SK-N-MC (cell line): ENCODE results near the gene BATF3.

Experiments
- DNase-seq: peaks from one replicate; pipeline ENCODE4 v3.0.0-alpha.2; 2011; ENCODE audit warnings: low read depth, low spot score
- H3K27ac ChIP-seq: fragments of 200-600 bp; sonication (generic); 2 replicates; pipeline ENCODE4 v1.5.1; 2016; ENCODE audit warnings: mixed run types
- H3K36me3 ChIP-seq: fragments of 200-600 bp; sonication (generic); 2 replicates; pipeline ENCODE4 v1.6.1; 2017; ENCODE audit warnings: antibody characterized with exemption, low read length, mixed read lengths; ENCODE audit not compliant: insufficient read depth
- H3K4me3 ChIP-seq: fragments of 200-600 bp; sonication (generic); 2 replicates; pipeline ENCODE4 v1.5.1; 2016
- H3K9ac ChIP-seq: fragments of 200-600 bp; sonication (generic); 2 replicates; pipeline ENCODE4 v1.8.0; 2017; ENCODE audit warnings: mixed run types, mixed read lengths; ENCODE audit not compliant: insufficient read length
- H3K9me3 ChIP-seq: fragments of 200-600 bp; sonication (generic); 2 replicates; pipeline ENCODE4 v1.6.1; 2017; ENCODE audit warnings: low read depth, mild to moderate bottlenecking, antibody characterized with exemption, low read length, moderate library complexity, mixed read lengths
- EZH2 ChIP-seq: fragments of 200-600 bp; sonication (generic); IDR thresholded peaks from one replicate; pipeline ENCODE4 v1.6.1; 2017; ENCODE audit warnings: antibody characterized with exemption
- FOXP2 ChIP-seq: optimal IDR thresholded peaks from 2 replicates; pipeline ENCODE3; 2011; ENCODE audit warnings: mild to moderate bottlenecking, moderate library complexity; ENCODE audit not compliant: insufficient read depth; ENCODE audit errors: extremely low read length, control extremely low read depth
- POLR2AphosphoS5 ChIP-seq: IDR thresholded peaks from 2 replicates; pipeline ENCODE4 v1.6.1; 2012; ENCODE audit warnings: mild to moderate bottlenecking, low read depth, low read length, borderline replicate concordance

Gene BATF3

DNA sequence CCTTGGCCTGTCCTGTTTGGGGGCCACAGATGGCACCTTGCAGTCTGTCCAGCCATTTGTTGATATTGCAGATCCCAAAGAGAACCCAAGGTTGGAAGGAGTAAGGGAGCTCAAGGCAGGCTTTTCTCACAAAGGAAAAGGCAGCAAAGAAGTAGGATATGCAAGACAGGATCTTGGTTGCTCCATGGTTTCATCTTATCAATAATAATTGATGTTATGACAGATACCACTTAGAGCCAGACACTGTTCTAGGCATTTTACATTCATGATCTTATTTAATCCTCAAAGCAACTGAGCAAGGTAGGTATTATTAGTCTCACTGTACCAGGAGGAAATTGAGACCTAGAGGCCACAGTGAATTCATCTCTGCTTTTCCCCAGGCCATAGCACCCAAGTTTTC lies 28.8 kb downstream of the BATF3 start:
- Histone ChIP-seq H3K4me3 (no peak overlapping the region), H3K9ac (no peak overlapping the region), H3K9me3 (no peaks in the 10 kb centered on the region), H3K27ac (no peak overlapping the region), H3K36me3 (no peaks in the 10 kb centered on the region)
- DNase-seq = no peak
- TF ChIP-seq POLR2AphosphoS5 (no peak), EZH2 (no peak), FOXP2 (no peak)

DNA sequence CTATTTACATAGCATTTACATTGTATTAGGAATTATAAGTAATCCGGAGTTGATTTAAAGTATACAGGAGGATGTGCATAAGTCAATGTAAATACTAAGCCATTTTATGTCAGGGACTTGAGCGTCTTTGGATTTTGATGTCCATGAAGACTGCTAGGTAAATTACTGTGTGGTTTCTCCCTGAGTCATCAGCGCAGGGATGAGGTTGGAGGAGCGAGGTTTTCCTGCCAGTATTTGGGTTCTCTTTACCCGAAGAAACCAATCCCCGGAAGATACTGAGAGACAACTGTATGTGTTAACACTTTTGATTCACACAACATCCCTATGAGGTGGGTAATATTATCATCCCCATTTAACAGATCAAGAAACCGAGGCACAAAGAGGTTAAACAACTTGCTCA lies 29.3 kb downstream of the BATF3 start:
- Histone ChIP-seq H3K36me3 (no peaks in the 10 kb centered on the region), H3K9ac (no peak overlapping the region), H3K27ac (no peak overlapping the region), H3K9me3 (no peaks in the 10 kb centered on the region), H3K4me3 (no peak overlapping the region)
- no peak for TF ChIP-seq POLR2AphosphoS5
- no peak for TF ChIP-seq FOXP2
- no peak for TF ChIP-seq EZH2
- DNase-seq = no peak

DNA sequence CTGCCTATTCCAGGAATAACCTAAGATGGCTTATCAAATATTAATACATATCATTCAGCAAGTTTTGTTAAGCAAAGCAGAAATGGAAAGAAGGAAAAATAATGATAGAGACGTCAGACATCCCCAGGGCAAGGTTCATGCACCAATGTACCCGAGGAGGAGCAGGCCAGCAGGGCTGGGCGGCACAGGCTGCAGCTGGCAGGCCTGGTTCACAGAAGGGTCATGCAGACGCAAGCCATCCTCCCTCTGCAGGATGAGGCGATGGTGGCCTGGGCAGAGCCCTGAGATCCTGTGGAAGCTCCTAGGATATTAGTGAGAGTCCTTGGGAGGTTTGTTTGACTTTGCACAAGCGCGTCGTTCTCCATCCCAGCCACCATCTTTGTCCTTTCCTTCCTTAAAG lies 30.0 kb downstream of the BATF3 start:
- Histone ChIP-seq H3K36me3 (no peaks in the 10 kb centered on the region), H3K4me3 (no peak overlapping the region), H3K27ac (no peak overlapping the region), H3K9me3 (no peaks in the 10 kb centered on the region), H3K9ac (no peak overlapping the region)
- TF ChIP-seq FOXP2 (no peak), POLR2AphosphoS5 (no peak), EZH2 (no peak)
- DNase-seq = no peak

DNA sequence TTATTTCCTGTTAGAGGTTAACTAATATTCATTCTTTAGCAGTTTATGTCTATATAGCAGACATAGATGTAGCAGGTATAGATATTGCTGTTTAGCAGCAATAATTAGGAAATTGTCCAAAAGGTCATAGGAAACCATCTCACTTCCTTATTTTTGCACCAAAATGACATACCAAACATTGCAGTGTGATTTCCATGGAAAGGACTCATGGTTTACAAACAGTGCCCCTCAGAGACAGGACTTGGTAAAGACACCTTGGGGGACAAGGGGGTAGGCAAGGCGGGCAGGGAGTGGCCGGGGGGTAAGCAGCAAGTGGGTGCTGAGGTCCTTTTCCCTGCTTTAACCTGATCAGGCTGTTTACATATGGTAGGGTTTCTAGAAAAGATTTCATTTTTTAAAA lies 30.5 kb downstream of the BATF3 start:
- no peak overlapping the region for H3K4me3 ChIP-seq
- no peak overlapping the region for H3K27ac ChIP-seq
- H3K9ac ChIP-seq = no peak overlapping the region
- H3K9me3 ChIP-seq = no peaks in the 10 kb centered on the region
- no peaks in the 10 kb centered on the region for H3K36me3 ChIP-seq
- TF ChIP-seq EZH2 (no peak), POLR2AphosphoS5 (no peak), FOXP2 (no peak)
- no peak for DNase-seq

DNA sequence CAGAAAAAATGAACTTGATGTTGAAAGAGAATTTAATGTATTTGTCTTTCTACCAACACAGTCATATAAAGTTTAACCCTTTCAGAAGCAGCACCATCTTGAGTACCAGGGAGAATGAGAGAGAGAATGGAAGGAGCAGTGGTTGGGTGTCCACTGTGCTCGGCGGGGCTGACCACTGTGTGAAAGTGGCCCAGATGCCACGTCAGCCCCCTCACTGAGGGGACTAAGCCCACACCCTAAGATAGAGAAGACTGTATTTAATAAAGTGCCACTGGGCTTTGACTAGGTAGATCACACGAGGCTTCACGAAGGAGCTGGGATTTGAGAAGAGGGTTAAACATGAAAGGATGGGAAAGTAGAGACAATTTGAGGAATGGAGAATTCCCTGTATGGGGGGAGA lies 31.2 kb downstream of the BATF3 start:
- TF ChIP-seq EZH2 = no peak
- TF ChIP-seq FOXP2 = no peak
- no peak for TF ChIP-seq POLR2AphosphoS5
- Histone ChIP-seq H3K4me3 (no peak overlapping the region), H3K27ac (no peak overlapping the region)

DNA sequence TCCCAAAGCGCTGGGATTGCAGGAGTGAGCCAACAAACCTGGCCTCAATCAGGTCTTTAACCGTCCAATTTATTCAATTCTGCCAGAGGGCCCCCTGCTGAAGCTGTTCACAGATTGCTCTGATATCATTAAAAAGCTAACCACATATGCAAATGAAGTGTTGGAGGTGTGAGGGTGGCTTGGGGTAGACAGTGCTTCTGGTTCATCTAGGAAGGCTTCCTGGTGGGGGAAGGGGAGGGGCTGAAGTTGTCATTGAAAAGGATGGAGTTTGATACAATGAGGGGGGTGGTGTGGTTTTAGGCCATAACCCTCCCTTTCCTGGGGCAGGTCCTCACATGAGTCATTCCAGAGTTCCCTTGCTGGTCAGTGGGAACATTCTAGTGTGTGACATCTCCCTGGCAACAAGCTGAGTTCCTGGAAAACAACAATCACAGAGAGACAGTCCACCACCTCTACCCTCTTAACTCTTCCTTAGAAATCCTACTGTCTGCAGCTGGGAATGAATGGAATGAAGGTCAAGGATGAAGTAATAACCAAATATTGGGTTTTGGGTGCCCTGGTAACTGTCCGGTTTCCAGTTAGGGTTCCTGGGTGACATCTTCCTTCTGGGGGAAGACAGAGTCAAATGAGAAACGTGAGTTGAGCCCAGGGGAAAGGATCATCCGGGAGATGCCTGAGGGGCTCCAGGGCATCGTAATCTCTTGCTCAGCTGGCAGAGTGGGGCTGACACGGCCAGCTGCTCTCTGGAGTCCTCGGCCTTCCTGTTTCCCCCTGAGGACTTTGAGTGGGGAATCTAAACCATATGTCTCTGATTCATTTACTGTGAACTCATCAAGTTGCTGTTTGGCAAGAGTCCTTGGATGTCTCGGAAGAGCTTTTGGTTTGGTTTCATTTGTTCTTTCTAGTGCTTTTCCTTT lies 32.2 kb downstream of the BATF3 start:
- H3K27ac ChIP-seq = peak overlapping the region; percentile 34; the same call in 1 of the 2 replicates
- H3K4me3 ChIP-seq = peak overlapping the region; percentile 63
- no peaks in the 10 kb centered on the region for H3K9me3 ChIP-seq

More for the DNA sequence above, 31.2 kb downstream of the BATF3 start:
- DNase-seq = no peak
- Histone ChIP-seq H3K9me3 (no peaks in the 10 kb centered on the region), H3K9ac (no peak overlapping the region), H3K36me3 (no peaks in the 10 kb centered on the region)

DNA sequence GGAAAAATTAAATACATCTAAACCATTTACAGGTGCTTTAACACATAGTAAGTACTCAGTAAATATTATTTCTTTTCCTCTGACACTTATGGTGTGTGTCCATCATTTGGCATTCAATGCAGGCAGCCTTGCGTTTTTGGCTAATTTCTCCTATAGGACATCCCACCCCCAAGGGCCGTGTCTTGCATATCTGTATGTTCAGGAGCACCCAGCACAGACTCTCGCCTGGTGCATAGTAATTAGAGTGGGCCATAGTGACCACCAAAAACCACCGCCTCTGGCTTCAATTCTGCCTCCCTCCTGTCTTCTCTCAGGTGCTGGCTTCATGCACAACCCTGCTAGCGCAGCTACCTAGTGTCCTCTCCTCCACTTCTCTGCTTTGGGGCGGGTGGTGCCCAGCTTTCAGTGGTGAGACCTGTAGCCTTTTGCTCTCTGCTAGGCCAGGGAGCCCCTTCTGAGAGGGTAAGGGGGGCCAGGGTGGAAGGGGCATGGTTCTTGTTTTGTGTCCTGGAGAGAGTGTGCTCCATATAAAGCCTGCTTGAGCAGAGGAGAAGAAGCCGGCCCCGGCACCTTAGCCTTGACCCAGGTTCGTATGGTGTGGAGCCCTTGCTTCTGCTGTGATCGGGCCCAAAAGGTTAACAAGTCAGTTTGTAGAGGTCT lies 33.4 kb downstream of the BATF3 start:
- H3K9ac ChIP-seq = no peak overlapping the region
- no peak for DNase-seq
- no peak overlapping the region for H3K4me3 ChIP-seq
- no peaks in the 10 kb centered on the region for H3K9me3 ChIP-seq
- no peak overlapping the region for H3K27ac ChIP-seq
- H3K36me3 ChIP-seq = no peaks in the 10 kb centered on the region
- TF ChIP-seq FOXP2 = no peak
- no peak for TF ChIP-seq POLR2AphosphoS5
- no peak for TF ChIP-seq EZH2

More for the DNA sequence above, 32.2 kb downstream of the BATF3 start:
- TF ChIP-seq FOXP2 = no peak
- no peak for TF ChIP-seq EZH2
- TF ChIP-seq POLR2AphosphoS5 = no peak; the same call in 1 of the 2 replicates
- Histone ChIP-seq H3K36me3 (no peaks in the 10 kb centered on the region), H3K9ac (peak overlapping the region; percentile 24)
- DNase-seq = peak; percentile 26

DNA sequence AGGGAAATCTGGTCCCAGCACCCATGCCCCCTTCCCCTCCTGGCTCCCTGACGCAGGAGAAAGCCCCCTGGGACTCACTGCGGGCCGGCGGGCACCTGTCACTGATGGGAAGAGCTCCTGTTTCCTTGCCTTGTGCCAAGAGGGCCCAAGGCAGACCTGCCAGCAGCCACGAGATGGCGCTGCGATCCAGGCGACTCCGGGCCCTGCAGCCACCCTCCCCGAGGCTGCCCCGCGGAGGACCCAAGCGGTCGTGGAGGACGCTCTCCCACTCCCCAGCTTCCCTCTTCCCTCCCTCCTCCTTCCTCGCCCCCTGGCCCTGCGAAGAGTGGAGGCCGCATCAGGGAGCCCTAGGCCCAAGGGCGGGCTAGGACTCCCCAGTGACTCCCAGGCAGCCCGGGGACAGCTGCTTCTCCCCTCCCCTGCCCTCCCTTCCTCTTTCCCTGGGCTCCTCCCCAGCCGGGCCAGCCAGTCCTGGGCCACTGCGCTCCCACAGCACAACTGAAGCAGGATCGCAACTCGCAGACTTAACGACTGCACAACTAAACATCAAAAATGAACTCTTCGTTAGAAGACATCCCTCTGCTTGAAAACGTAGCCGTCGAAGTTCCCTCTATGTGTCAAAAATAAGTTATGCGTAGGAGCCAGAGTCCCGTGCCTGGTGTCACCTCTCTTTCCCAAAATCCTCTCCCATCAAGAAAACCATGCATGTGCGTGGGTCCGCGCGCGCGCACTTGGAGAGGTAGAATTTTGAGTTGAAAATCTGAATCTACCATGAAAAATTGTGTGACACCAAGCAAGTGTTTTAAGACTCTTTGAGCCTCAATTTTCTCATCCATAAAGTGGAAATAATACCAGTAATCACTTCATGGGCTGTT lies 34.2 kb downstream of the BATF3 start:
- no peak overlapping the region for H3K9ac ChIP-seq
- DNase-seq = no peak
- TF ChIP-seq POLR2AphosphoS5 = no peak
- no peak for TF ChIP-seq FOXP2
- TF ChIP-seq EZH2 = no peak
- H3K9me3 ChIP-seq = no peaks in the 10 kb centered on the region
- no peaks in the 10 kb centered on the region for H3K36me3 ChIP-seq
- H3K4me3 ChIP-seq = peak overlapping the region; percentile 76
- no peak overlapping the region for H3K27ac ChIP-seq
